Stimulated activated CD8-positive, alpha-beta memory T cell treated with anti-CD3 and anti-CD28 coated beads, Interleukin-15, amount 100 ng/mL, for 24 hours (primary cell): Measurements from ENCODE around the gene LDAH.

Experiments
- DNase-seq: peaks from one replicate; pipeline ENCODE4 v3.0.0-alpha.2; 2020; ENCODE audit warnings: low read depth

Gene LDAH

GRCh38 chr2:20781656-20782265 lies 41.1 kb downstream of the LDAH start:
- DNase-seq = no peak

DNA sequence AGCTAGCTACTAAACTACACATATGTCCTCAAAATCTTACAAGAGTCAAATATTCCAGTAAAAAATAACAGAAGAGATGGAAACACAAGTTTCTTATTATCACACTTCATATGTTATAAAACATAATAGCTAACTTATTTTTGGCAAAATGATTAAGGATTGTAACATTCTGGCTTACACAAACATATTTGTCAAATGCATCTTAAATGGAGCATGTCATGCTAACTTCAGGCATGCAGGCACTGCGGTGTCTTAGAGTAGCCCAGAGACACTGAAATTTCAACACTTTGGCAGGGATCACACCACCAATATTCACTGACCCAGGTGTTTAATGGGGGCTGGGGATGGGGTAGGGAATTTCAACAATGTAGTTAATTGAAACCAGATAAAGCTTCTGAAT lies 51.6 kb downstream of the LDAH start:
- DNase-seq = no peak

GRCh38 chr2:20766798-20767644 lies 55.9 kb downstream of the LDAH start:
- DNase-seq = no peak

- DNase-seq = no peak
Observed at GRCh38 chr2:20766213-20766612, 56.7 kb downstream of the LDAH start.

DNA sequence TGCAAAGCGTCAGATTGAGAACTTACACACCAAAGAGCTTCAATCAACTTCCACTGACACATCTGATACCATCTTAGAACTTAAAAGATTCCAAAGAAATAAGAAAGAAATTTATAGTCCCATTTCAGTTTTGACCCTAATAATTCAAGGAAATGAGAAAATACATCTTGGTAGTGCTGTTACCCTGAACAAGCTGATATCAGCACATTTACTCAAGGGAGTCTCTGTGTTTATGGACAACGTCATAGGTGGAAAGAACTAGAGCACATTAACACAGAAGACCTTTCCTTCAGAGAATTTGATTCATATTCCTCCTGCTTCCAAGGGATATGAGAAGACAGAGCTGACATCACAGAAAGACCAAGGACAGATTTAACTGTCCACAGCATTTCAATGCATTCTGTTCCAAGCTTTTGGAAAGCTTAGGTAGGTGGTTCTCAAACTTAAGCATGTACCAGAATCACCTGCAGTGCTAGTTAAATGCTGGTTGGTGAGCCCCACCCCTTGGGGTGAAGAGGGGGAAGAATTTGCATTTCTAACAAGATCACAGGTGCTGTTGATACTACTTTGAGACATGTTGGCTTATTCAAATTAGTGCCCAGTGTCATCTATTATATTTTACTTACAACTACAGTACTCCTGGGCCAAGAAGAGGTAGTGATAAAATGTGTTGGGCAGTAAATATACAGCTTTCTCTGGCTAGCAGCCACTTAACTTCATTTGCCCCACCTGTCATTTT lies 59.8 kb downstream of the LDAH start:
- no peak for DNase-seq

DNA sequence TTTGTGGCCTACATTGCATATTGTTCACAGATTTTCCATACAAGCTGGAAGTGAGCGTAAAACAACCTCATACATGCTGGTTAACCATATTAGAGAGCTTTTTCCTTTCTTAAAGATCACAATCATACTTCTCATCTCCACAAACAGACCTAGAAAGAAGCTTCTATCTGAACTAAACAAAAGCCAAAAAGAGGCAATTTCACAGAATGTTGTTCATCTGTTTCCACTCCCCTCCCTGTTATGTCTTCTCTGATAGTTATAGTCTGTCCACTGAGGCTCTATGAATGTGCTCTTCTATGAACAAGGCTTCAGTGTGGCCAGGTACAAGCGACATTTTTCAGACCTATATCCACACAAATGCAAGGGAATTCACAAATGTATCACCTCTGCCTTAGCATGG lies 63.4 kb downstream of the LDAH start:
- no peak for DNase-seq

DNA sequence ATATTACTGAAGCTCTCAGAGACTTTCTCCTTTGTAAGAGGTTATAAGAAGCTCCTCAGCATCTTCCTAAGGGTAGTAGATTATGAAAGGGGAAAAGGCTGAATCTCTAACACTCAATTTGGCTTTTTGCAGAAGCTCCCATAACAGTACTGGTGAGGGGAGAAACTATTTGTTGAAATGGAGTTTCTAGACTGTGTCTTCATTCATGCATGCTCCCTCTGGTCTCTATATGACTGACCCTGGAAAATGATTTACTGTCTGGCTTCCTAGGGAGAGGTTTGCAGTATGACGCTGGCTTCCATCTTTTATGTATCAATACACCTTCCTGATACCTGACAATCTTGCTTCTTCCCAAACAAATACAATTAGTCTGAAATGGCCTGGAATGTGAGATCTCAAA lies 63.9 kb downstream of the LDAH start:
- DNase-seq = no peak

DNA sequence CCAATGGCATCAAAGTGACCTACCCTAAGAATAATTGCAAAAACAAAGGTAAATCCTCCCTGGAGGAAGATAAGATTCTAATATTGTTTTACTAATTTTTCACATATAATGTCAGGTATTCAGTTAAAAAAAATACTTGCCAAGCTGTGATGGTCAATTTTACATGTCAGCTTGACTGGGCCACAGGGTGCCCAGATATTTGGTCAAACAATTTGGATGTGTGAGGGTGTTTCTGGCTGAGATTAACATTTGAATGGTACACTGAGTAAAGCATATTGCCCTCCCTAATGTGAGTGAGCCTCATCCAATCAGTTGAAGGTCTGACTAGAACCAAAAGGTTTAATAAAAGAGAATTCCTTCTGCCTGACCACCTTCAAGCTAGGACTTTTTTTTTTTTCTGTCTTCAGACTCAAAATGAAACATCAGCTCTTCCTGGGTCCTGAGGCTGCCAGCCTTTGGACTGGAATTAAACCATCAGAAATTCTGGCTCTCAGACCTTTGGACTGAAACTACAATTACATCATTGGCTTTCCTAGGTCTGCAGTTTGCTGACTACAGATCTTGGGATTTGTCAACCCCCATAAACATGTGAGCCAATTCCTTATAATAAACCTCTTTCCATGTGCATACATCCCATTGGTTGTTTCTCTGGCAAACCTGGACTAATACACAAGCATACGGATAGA lies 65.4 kb downstream of the LDAH start:
- no peak for DNase-seq

GRCh38 chr2:20755132-20755800 lies 67.6 kb downstream of the LDAH start:
- DNase-seq = no peak

DNA sequence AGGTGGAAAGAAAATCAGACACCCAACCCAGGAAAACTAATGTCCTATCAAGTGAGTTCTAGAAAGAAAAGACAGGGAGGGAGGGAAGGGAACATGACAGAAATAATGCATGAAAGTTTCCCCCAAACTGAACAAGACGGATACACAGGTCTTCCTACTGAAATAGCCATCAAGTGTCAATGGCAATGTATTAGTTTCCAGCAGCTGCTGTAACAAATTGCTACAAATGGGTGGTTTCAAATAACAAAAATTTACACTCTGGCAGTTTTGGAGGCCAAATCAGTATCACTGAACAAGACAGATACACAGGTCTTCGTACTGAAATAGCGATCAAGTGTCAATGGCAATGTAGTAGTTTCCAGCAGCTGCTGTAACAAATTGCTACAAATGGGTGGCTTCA lies 70.6 kb downstream of the LDAH start:
- no peak for DNase-seq

DNA sequence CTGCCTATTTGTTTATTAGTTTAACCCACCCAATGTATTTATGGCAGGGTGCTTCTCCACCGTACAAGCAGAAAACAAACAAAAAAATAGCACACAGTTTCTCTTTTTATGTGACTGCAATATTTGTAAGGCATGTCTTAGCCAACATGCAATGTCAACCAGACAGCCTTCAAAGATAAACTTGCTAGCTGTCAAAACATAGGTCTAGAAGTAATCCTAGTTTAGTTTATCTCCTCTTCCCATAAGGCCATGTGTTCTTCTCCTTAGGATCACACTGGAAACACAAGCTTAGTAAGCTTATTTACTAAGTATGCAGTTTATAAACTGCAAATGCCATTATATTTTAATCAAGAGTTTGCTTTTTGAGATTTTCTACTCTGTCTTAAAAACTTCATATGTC lies 75.6 kb downstream of the LDAH start:
- no peak for DNase-seq

DNA sequence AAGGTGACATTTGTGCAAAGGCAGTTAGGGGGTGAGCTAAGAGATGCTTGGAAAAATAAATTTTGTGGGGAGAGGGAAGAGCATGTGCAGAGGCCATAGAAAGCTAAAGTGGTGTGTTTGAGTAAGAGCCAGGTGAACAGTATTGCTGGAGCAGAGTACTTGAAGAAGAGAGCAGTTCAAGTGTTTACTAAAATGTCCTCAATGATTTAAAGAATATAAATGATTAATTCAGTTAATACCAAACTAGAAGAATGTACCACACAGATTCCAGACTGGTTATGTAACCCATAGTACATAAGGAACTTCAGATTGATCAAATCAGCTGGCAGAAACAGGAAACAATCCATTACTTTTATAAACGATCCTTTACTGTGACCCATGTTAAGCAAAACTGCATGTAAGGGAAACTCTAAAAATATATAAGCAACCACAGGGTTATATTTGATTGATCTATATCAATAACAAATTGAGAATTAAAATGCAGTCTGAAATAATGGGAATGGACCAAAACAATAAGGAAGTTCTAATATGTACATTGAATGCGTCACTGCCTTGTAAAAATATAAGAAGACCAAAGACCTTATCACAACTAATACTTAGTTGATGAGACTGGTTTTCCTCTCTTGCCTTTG lies 76.9 kb downstream of the LDAH start:
- DNase-seq = no peak

- DNase-seq = no peak
Observed at GRCh38 chr2:20744366-20745335, 78.2 kb downstream of the LDAH start.

GRCh38 chr2:20738772-20739171 lies 84.1 kb downstream of the LDAH start:
- no peak for DNase-seq

GRCh38 chr2:20737505-20737904 lies 85.4 kb downstream of the LDAH start:
- DNase-seq = no peak

- DNase-seq = no peak
Observed at GRCh38 chr2:20728114-20728758, 94.7 kb downstream of the LDAH start.

DNA sequence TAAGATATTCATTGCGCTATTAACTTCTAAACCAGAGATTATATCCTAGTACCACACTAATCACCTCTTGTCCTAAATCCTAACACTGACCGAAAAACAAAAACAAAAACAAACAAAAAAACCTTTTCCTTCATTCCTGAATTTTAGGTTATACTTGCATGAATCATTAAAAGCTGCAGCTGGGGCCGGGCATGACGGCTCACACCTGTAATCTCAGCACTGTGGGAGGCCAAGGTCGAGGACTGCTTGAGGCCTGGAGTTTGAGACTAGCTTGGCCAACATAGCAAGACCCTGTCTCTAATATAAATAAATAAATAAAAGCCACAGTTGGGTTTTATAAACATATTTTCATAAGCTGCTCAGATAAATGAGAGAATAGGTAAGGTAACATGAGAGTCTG lies 96.0 kb downstream of the LDAH start:
- no peak for DNase-seq

DNA sequence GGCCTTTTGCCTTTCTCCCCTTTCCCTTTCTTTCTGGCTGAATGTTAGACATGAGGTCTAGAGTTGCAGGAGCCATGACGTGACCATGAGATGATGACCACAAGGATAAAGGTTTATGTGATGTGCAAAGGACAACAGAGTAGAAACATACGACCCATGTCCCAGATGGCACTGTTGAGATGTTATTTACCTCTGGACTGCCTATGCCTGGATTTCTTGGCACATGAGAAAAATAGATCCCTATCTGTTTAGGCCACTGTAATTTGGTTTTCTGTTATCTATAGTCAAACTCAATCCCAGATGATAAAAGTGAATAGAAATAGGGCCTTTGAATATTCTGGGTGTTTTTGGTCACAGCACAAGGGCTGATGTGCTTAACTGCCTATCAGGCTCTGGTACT lies 97.1 kb downstream of the LDAH start:
- DNase-seq = no peak

DNA sequence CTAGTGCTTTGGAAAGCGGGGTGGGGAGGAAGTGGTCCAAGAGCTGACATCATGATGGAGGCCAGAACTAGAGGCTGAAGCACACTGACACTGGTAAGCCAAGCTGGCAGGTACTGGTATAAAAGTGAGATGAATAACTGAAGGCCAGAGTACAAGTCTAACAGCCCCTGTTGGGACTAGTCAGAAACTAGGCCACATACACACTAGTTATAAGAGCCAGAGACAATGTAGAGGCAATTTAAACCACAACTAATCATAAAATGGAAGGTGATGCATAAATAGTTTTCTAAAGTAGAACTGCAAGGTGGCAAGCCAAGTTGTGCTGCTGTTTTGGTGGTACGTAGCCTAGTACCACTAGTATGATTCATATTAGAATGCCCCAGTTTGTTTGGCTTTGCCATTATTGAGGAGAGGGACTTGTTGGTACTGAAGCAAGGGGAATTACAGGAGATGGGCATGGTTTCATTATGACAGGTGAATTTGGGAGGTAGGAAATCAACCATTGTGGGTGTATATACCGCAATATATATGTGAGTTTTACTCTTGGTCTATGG lies 98.3 kb downstream of the LDAH start:
- DNase-seq = no peak
